Fibroblast of the aortic adventitia (primary cell): ENCODE measurements around the gene ENTREP3. TPM values are rescaled to one million over a fixed set of nuclear protein-coding genes. Genes with fewer than 3 reads are reported as not detected.
"Not testable (repeated sequence)": the region's sequence is repeated elsewhere in the genome, so short reads cannot be mapped to it uniquely, and the experiment has no call there.

Experiments used
- DNase-seq: peaks from one replicate; pipeline ENCODE4 v3.0.0-alpha.2; 2010; ENCODE audit warnings: low read depth
- H3K4me3 ChIP-seq: 2 replicates; pipeline ENCODE4 v1.5.1; 2011; ENCODE audit warnings: low read depth, mild to moderate bottlenecking, control low read depth, low read length, moderate library complexity
- CTCF ChIP-seq: IDR thresholded peaks from 2 replicates; pipeline ENCODE4 v1.5.1; 2011; ENCODE audit warnings: mild to moderate bottlenecking, low read length, control low read depth, inconsistent platforms; ENCODE audit not compliant: insufficient read depth
- total RNA-seq: library from RNA; depleted of rRNA; stranded (reverse); fragments of >200 nt; gene quantifications from 2 replicates; pipeline ENCODE4 v1.2.3, GENCODE V29; 2012; ENCODE audit warnings: low replicate concordance

The ENTREP3 gene
- total RNA-seq, 1 donor: 9.3 TPM

- peak overlapping the region; percentile 55 for H3K4me3 ChIP-seq
- TF ChIP-seq CTCF: no peak
- DNase-seq: no peak
These were observed 27.2 kb downstream of the ENTREP3 start for GRCh38 chr1:155228096-155228427.

- H3K4me3 ChIP-seq: peak overlapping the region; percentile 90
- peak; percentile 99 for DNase-seq
- TF ChIP-seq CTCF: no peak
These were observed 27.8 kb downstream of the ENTREP3 start for GRCh38 chr1:155227261-155228095.

- DNase-seq: no peak
- peak overlapping the region; percentile 90 for H3K4me3 ChIP-seq
- TF ChIP-seq CTCF: no peak
These were observed 28.4 kb downstream of the ENTREP3 start for GRCh38 chr1:155226910-155227260.

- TF ChIP-seq CTCF: peak; percentile 63
- DNase-seq: peak; percentile 83
- H3K4me3 ChIP-seq: peak overlapping the region; percentile 90
These were observed 28.9 kb downstream of the ENTREP3 start for GRCh38 chr1:155226188-155226909.

GRCh38 chr1:155225404-155225759, 29.9 kb downstream of the ENTREP3 start:
- DNase-seq, H3K4me3 ChIP-seq: not testable (repeated sequence)

GRCh38 chr1:155223047-155223446, 32.2 kb downstream of the ENTREP3 start:
- no peak for TF ChIP-seq CTCF
- no peak for DNase-seq
- no peak overlapping the region for H3K4me3 ChIP-seq

- H3K4me3 ChIP-seq, DNase-seq: not testable (repeated sequence)
These were observed 34.9 kb downstream of the ENTREP3 start for GRCh38 chr1:155220211-155220965.
